H1 (cell line): ENCODE results near the gene GPRIN3. TPM values are rescaled to one million over a fixed set of nuclear protein-coding genes. Genes with fewer than 3 reads are reported as not detected.

Source experiments
- BACH1 ChIP-seq: IDR thresholded peaks from 2 replicates; pipeline ENCODE4 v1.6.1; 2012; ENCODE audit warnings: low read length, improper control_type of control experiment
- CBX5 ChIP-seq: fragments of 300-800, 300-1000 bp; sonication (generic); IDR thresholded peaks from 2 replicates; pipeline ENCODE4 v1.7.1; 2016; ENCODE audit warnings: antibody characterized with exemption, low read length, low read depth
- CBX8 ChIP-seq: fragments of 300-800, 300-1000 bp; sonication (generic); IDR thresholded peaks from 2 replicates; pipeline ENCODE4 v1.7.1; 2016; ENCODE audit warnings: low read depth, low read length, borderline replicate concordance
- CHD7 ChIP-seq: fragments of 300-600 bp; sonication (generic); IDR thresholded peaks from 2 replicates; pipeline ENCODE4 v1.7.1; 2012; ENCODE audit warnings: low read length, moderate library complexity, mild to moderate bottlenecking, inconsistent platforms; ENCODE audit not compliant: insufficient replicate concordance
- E2F6 ChIP-seq: IDR thresholded peaks from 2 replicates; pipeline ENCODE4 v1.6.1; 2012; ENCODE audit warnings: inconsistent platforms
- FOSL1 ChIP-seq: IDR thresholded peaks from 2 replicates; pipeline ENCODE4 v1.6.1; 2011; ENCODE audit warnings: mild to moderate bottlenecking, low read depth, low read length, moderate library complexity; ENCODE audit not compliant: insufficient read depth
- GABPA ChIP-seq: IDR thresholded peaks from 2 replicates; pipeline ENCODE4 v1.6.1; 2011; ENCODE audit warnings: mild to moderate bottlenecking, low read length, moderate library complexity, borderline replicate concordance; ENCODE audit not compliant: insufficient read depth
- GTF2F1 ChIP-seq: IDR thresholded peaks from 2 replicates; pipeline ENCODE4 v1.6.1; 2012; ENCODE audit warnings: low read depth, low read length, improper control_type of control experiment, borderline replicate concordance
- SIN3A ChIP-seq, 2 experiments: IDR thresholded peaks in 1 of 2; conservative IDR thresholded peaks in 1 of 2; 2 replicates each; pipeline ENCODE4 v1.6.1; 2011 to 2012; ENCODE audit warnings: low read length in 2 of 2, improper control_type of control experiment in 1 of 2, low read depth in 1 of 2, mild to moderate bottlenecking in 1 of 2
- USF2 ChIP-seq: IDR thresholded peaks from 2 replicates; pipeline ENCODE4 v1.6.1; 2011; ENCODE audit warnings: low read length, improper control_type of control experiment
- polyA plus RNA-seq, 7 experiments: library from polyadenylated mRNA; depleted of rRNA in 3 of 7; stranded (reverse) in 5 of 7; unstranded in 2 of 7; fragments of >200 nt in 5 of 7; fragments of 200-250 nt in 2 of 7; gene quantifications; 1 replicate in 5 of 7; 2 replicates in 1 of 7; 4 replicates in 1 of 7; pipeline versions ENCODE4 v1.2.1 to v1.2.3, GENCODE V29; 2011 to 2013; ENCODE audit warnings: missing spikeins in 2 of 7, mixed read lengths in 2 of 7
- total RNA-seq: library from RNA; stranded (reverse); fragmentation: NEBNext Ultra II Directional; extraction: Animal tissue kit (Norgen Biotek cat#: 25700); gene quantifications from 2 replicates; pipeline ENCODE4 v1.2.1, GENCODE V29; 2021

GPRIN3 gene
- total and polyA plus RNA-seq, 2 of the 8 experiments (the other 6 are each of a cell fraction or from before 2014, with no cell fraction given): 0.17 to 1.4 TPM

DNA sequence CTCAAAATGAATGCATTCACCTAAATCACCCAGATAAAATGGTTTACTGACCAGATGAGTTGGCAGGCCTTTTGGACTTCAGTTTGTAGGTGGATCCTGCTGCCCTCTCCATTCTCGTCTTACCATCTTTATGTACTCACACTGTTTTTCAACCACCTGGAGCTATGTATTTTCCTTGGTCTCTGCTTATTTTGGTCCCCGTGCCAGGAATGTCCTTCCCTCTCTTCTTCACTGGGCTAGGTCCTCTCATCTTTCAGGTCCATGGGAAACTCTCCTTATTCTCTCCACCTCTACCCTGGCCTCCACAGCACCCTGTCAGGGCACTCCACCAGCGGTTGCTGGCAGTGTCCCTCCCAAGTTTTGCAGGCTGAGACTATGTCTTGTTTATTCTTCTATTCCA is 2.6 kb downstream of the GPRIN3 start (continued):
- TF ChIP-seq CHD7 (no peak), CBX8 (no peak), GTF2F1 (no peak), CBX5 (no peak), GABPA (no peak), USF2 (no peak), E2F6 (no peak), SIN3A (conservative IDR thresholded peaks at IDR 0.05 in 1 of 2, IDR thresholded peaks at IDR 0.05 in 1 of 2; ENCODE audit: low read depth in 1 of 2, low read length in 2 of 2) (no peak), BACH1 (no peak), FOSL1 (no peak)
